Nephron progenitor cell (in vitro differentiated cells): ENCODE data around the gene OLFML2A.

Experiments used
- DNase-seq: peaks from one replicate; pipeline ENCODE4 v3.0.0; 2021
- H3K27ac Mint-ChIP-seq: 2 replicates; pipeline ENCODE4 v1.8.0; 2021; ENCODE audit warnings: mild to moderate bottlenecking, moderate library complexity, mixed read lengths
- H3K27me3 Mint-ChIP-seq: 2 replicates; pipeline ENCODE4 v1.8.0; 2021; ENCODE audit warnings: mild to moderate bottlenecking, low read depth, mixed read lengths; ENCODE audit not compliant: poor library complexity
- H3K36me3 Mint-ChIP-seq: 2 replicates; pipeline ENCODE4 v1.8.0; 2021; ENCODE audit warnings: low read depth, mixed read lengths
- H3K4me1 Mint-ChIP-seq: 2 replicates; pipeline ENCODE4 v1.8.0; 2021; ENCODE audit warnings: mixed read lengths
- H3K4me3 Mint-ChIP-seq: 2 replicates; pipeline ENCODE4 v1.8.0; 2021; ENCODE audit warnings: mild to moderate bottlenecking, moderate library complexity, mixed read lengths
- H3K9me3 Mint-ChIP-seq: 2 replicates; pipeline ENCODE4 v1.8.0; 2021; ENCODE audit warnings: mild to moderate bottlenecking, moderate library complexity, mixed read lengths
- TF ChIP-seq, protein P1 (sequence below): fragments of 200-600 bp; sonication (generic); IDR thresholded peaks from 2 replicates; pipeline ENCODE4 v1.5.0; 2021; ENCODE audit warnings: antibody characterized with exemption

The OLFML2A gene

DNA sequence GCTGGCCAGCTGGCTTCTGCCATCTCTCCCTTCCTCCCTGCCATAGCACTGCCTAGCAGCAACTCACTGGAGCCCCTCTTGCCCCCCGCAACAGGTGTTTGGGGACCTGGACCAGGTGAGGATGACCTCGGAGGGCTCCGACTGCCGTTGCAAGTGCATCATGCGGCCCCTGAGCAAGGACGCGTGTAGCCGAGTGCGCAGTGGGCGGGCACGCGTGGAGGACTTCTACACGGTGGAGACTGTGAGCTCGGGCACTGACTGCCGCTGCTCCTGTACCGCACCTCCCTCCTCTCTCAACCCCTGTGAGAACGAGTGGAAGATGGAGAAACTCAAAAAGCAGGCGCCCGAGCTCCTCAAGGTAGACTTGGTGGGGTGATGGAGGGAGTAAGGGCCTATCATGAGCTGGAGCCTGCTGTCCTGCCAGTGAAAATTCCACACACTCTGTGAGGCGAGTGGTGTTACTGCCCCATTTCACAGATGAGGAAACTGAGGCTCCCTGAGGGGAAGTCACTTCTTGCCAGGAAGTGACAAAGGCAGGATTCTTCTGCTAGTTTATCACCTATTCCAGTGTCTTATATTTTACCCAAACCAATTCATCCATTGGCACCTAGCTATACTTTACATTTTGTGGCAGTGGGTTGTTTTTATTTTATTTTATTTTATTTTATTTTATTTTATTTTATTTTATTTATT is 10.1 kb downstream of the OLFML2A start:
- no peak for DNase-seq
- Mint-ChIP-seq H3K36me3 (no peaks in the 10 kb centered on the region), H3K27ac (no peak overlapping the region), H3K9me3 (no peaks in the 10 kb centered on the region), H3K4me1 (peaks cover 19% of the 10 kb centered on the region), H3K4me3 (no peak overlapping the region), H3K27me3 (peaks cover 2% of the 10 kb centered on the region)
- TF ChIP-seq, protein P1, sequence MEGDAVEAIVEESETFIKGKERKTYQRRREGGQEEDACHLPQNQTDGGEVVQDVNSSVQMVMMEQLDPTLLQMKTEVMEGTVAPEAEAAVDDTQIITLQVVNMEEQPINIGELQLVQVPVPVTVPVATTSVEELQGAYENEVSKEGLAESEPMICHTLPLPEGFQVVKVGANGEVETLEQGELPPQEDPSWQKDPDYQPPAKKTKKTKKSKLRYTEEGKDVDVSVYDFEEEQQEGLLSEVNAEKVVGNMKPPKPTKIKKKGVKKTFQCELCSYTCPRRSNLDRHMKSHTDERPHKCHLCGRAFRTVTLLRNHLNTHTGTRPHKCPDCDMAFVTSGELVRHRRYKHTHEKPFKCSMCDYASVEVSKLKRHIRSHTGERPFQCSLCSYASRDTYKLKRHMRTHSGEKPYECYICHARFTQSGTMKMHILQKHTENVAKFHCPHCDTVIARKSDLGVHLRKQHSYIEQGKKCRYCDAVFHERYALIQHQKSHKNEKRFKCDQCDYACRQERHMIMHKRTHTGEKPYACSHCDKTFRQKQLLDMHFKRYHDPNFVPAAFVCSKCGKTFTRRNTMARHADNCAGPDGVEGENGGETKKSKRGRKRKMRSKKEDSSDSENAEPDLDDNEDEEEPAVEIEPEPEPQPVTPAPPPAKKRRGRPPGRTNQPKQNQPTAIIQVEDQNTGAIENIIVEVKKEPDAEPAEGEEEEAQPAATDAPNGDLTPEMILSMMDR, result no peak

DNA sequence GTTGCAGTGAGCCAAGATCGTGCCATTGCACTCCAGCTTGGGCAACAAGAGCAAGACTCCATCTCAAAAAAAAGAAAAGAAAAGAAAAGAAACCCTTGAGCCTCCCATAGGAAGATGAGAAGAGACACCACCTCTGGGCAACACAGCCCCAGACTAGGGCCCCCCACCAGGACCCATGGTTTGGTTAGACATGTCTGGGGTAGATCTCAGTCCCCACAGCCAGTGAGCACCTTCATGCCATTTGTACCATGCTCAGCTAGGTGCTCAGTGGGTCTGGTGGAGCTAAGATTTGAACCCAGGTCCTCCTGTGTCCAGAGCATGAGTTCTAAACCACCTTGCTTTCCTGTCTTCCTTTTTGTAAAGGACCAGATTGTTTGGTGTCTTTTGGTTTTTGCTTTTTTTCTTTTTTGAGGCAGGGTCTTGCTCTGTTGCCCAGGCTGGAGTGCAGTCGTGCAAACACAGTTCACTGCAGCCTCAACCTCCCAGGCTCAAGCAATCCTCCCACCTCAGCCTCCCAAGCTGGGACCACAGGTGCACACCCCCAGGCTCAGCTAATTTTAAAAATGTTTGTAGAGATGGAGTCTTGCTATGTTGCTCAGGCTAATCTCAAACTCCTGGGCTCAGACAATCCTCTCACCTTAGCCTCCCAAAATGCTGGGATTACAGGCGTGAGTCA is 11.7 kb downstream of the OLFML2A start:
- Mint-ChIP-seq H3K9me3 (no peaks in the 10 kb centered on the region), H3K4me3 (no peak overlapping the region), H3K27ac (no peak overlapping the region), H3K4me1 (peaks cover 36% of the 10 kb centered on the region), H3K27me3 (peaks cover 7% of the 10 kb centered on the region), H3K36me3 (no peaks in the 10 kb centered on the region)
- no peak for DNase-seq
- TF ChIP-seq, protein P1, result no peak

DNA sequence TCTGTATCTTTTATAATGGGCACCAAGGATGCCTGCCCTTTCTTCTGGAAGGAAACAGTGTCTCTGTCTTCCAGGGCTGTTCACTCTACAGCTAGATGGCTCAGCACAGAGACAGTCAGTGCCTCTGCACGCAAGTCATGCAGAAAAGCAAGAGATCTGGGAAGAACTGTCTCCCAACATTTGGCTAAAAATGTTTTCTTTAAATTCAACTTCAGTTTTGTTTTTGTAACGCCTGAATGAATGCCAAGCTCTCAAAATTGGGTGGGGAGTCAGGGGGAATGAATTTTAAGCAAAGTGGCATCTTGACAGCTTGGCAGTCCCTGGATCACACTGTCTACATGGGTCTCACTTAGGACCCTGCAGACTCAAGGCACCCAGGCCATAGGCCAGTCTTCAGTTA is 12.6 kb downstream of the OLFML2A start:
- H3K9me3 Mint-ChIP-seq, result no peaks in the 10 kb centered on the region
- H3K27me3 Mint-ChIP-seq, result peaks cover 7% of the 10 kb centered on the region
- TF ChIP-seq, protein P1, result no peak
- DNase-seq, result no peak
- H3K27ac Mint-ChIP-seq, result peak overlapping the region; percentile 76
- no peak overlapping the region for H3K4me3 Mint-ChIP-seq
- H3K36me3 Mint-ChIP-seq, result no peaks in the 10 kb centered on the region
- peaks cover 40% of the 10 kb centered on the region for H3K4me1 Mint-ChIP-seq

DNA sequence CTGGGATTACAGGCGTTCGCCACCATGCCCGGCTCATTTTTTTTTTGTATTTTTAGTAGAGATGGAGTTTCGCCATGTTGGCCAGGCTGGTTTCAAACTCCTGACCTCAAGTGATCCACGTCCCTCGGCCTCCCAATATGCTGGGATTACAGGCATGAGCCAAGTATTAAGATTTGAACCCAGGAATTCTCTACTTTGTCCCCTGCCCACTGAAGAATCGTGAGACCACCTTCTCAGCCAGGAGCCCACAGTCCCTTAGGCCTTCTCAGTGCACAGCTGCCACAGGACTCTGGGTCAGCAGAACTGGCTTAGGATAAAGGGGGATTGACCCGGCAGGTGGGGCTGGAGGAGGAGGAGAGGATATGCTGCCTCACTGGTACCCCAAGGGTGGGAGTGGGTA is 13.4 kb downstream of the OLFML2A start:
- Mint-ChIP-seq H3K27me3 (peaks cover 7% of the 10 kb centered on the region), H3K9me3 (no peaks in the 10 kb centered on the region), H3K4me1 (peaks cover 40% of the 10 kb centered on the region), H3K4me3 (no peak overlapping the region), H3K27ac (no peak overlapping the region), H3K36me3 (no peaks in the 10 kb centered on the region)
- TF ChIP-seq, protein P1, result no peak
- no peak for DNase-seq

DNA sequence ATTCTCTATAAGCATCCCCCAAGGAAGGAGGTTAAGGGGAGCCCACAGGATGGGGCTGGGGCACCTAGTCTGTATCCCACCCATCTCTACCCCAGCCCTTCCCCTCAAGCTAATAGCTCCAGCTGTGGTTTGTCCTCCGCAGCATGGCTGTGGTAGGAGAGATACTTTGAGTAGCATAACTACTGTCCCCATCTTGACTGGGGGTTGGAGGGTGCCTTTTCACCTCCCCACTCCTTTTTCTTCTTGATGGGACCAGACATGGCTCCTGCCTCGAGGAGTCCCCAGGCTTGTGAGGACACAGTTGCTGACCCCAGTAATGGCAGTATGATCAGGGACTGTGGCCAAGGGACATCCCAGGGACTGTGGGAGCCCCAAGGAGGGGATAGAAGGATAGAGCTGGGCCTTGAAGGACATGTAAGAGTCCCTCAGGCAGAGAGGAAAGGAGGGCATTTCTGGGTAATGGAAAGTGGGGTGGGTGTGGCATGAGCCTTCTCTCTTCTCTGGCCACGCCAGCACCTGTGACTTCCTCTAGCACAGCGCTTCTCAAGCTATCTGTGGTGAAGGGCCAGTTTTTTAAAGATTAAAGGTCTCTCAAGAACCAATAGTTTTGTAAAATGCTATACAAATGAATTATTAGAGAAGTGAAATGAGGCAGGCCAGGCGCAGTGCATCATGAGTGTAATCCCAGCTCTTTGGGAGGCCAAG is 14.0 kb downstream of the OLFML2A start:
- Mint-ChIP-seq H3K27ac (no peak overlapping the region), H3K36me3 (no peaks in the 10 kb centered on the region), H3K9me3 (no peaks in the 10 kb centered on the region), H3K4me1 (peaks cover 40% of the 10 kb centered on the region), H3K4me3 (no peak overlapping the region), H3K27me3 (peaks cover 7% of the 10 kb centered on the region)
- TF ChIP-seq, protein P1, result no peak
- DNase-seq, result no peak
